ENCODE results near the gene DTNA. TPM values are rescaled to one million over a fixed set of nuclear protein-coding genes. Genes with fewer than 3 reads are reported as not detected.
"Not testable (repeated sequence)": the region's sequence is repeated elsewhere in the genome, so short reads cannot be mapped to it uniquely, and the experiment has no call there.

DTNA gene
- total RNA-seq, 1 experiment from 2014 or later: 9.6 TPM

DNA sequence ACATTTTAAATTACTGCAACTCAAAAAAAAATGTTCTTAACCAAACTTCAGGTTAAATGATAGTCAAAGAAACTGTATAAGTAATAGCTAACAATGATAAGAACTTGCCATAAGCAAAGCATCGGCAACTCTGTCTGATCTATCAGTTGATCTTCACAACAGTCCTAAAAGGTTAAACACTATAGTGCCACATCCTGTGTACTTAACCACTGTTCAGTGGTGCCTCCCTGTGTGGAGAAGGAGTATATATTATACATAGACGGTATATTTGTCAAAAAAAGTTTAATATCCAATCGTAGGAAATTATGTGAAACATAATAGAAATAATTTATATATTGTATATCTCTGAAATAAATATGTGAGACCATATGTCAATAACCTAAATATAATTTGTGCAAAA lies 13.0 kb downstream of the DTNA start:
- no peak for ATAC-seq

DNA sequence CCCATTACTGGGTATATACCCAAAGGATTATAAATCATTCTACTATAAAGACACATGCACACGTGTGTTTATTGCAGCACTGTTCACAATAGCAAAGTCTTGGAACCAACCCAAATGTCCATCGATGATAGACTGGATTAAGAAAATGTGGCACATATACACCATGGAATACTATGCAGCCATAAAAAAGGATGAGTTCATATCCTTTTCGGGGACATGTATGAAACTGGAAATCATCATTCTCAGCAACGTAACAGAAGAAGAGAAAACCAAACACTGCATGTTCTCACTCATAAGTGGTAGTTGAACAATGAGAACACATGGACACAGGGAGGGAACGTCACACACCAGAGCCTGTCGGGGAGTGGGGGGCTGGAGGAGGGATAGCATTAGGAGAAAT lies 15.6 kb downstream of the DTNA start:
- H3K4me3 ChIP-seq (replicated peaks in 1 of 2; ENCODE audit: low read depth in 1 of 2, low read length in 2 of 2); RAD21 ChIA-PET (ENCODE audit: low non-redundant PET in 1 of 2, low total read pairs in 2 of 2, uncharacterized antibody in 2 of 2, unreplicated experiment in 2 of 2): not testable (repeated sequence)

More for the DNA sequence above, 13.0 kb downstream of the DTNA start:
- intact Hi-C loops (cut with micrococcal nuclease): no loop called here
- Histone ChIP-seq H3K9ac (ENCODE audit: low read length) (no peak overlapping the region), H3K4me1 (ENCODE audit: control insufficient read depth in 1 of 2, insufficient read depth in 2 of 2, low read length in 2 of 2) (no peaks in the 10 kb centered on the region), H3K36me3 (ENCODE audit: control insufficient read depth in 1 of 2, insufficient read depth in 2 of 2, low read length in 2 of 2) (no peaks in the 10 kb centered on the region), H3K9me3 (ENCODE audit: control insufficient read depth in 1 of 2, insufficient read depth in 1 of 2, low read depth in 1 of 2, low read length in 2 of 2) (no peaks in the 10 kb centered on the region), H3K9me2 (ENCODE audit: insufficient read depth) (no peaks in the 10 kb centered on the region), H3K4me3 (replicated peaks in 1 of 2; ENCODE audit: low read depth in 1 of 2, low read length in 2 of 2) (no peak overlapping the region), H3K27ac (ENCODE audit: low read depth, low read length) (no peak overlapping the region), H3K79me2 (ENCODE audit: insufficient read depth, low read length) (no peaks in the 10 kb centered on the region), H4K20me1 (ENCODE audit: insufficient read depth) (no peaks in the 10 kb centered on the region), H3K4me2 (ENCODE audit: low read length) (no peak overlapping the region), H2AFZ (ENCODE audit: low read depth, low read length, poor library complexity, severe bottlenecking) (no peak overlapping the region), H3K27me3 (ENCODE audit: insufficient read depth, low read length) (no peaks in the 10 kb centered on the region)
- no TSS peak for BruUV-seq (replicated peaks)
- CTCF ChIA-PET: no interaction called here
- RAD21 ChIA-PET (ENCODE audit: low non-redundant PET in 1 of 2, low total read pairs in 2 of 2, uncharacterized antibody in 2 of 2, unreplicated experiment in 2 of 2): no interaction called here
- no peak for DNase-seq (ENCODE audit: low read depth, low spot score)
- TF ChIP-seq RAD21 (IDR thresholded peaks at IDR 0.05; ENCODE audit: low read depth): 0 out of 2 replicates have a peak, but pooled peaks have one; percentile 15
- TF ChIP-seq EZH2 (IDR thresholded peaks at IDR 0.05): no peak
- POLR2A ChIA-PET: no interaction called here

More for the DNA sequence above, 15.6 kb downstream of the DTNA start:
- intact Hi-C loops (cut with micrococcal nuclease); H4K20me1 ChIP-seq (ENCODE audit: insufficient read depth); CTCF ChIA-PET; H3K27me3 ChIP-seq (ENCODE audit: insufficient read depth, low read length); H3K9me2 ChIP-seq (ENCODE audit: insufficient read depth); H3K36me3 ChIP-seq (ENCODE audit: control insufficient read depth in 1 of 2, insufficient read depth in 2 of 2, low read length in 2 of 2); POLR2A ChIA-PET; H3K4me2 ChIP-seq (ENCODE audit: low read length); BruUV-seq (replicated peaks); ATAC-seq; H3K4me1 ChIP-seq (ENCODE audit: control insufficient read depth in 1 of 2, insufficient read depth in 2 of 2, low read length in 2 of 2); H2AFZ ChIP-seq (ENCODE audit: low read depth, low read length, poor library complexity, severe bottlenecking); DNase-seq (ENCODE audit: low read depth, low spot score); H3K9ac ChIP-seq (ENCODE audit: low read length); H3K27ac ChIP-seq (ENCODE audit: low read depth, low read length); H3K9me3 ChIP-seq (ENCODE audit: control insufficient read depth in 1 of 2, insufficient read depth in 1 of 2, low read depth in 1 of 2, low read length in 2 of 2); H3K79me2 ChIP-seq (ENCODE audit: insufficient read depth, low read length): not testable (repeated sequence)

Data from HCT116 (cell line).